T-cell (primary cell): Measurements from ENCODE around the gene IQCH. TPM values are rescaled to one million over a fixed set of nuclear protein-coding genes. Genes with fewer than 3 reads are reported as not detected.

Experiments used
- ATAC-seq, 4 experiments: fragments of 200-7000 bp in 3 of 4; fragments of 150-1000 bp in 1 of 4; cut with Tn5 transposase; replicated peaks in 1 of 4; 1 replicate in 3 of 4; 2 replicates in 1 of 4; pipeline ENCODE4 v1.10.0; 2021; ENCODE audit warnings: moderate library complexity in 3 of 4, mild to moderate bottlenecking in 2 of 4, moderate number of reproducible peaks in 1 of 4
- CTCF ChIA-PET, 2 donors: fragments of 300-600 bp; sonication (Branson Sonifier 250); formaldehyde crosslinking; loops; one replicate each; lab custom pipeline; 2022; ENCODE audit warnings: antibody characterized with exemption in 2 of 2; lab: Charles Lee
- POLR2A ChIA-PET, 2 donors: fragments of 300-600 bp; sonication (Branson Sonifier 250); formaldehyde crosslinking; loops; one replicate each; lab custom pipeline; 2022; ENCODE audit warnings: antibody characterized with exemption in 2 of 2; lab: Charles Lee
- DNase-seq, 35 experiments: peaks; one replicate each; pipeline versions ENCODE4 v3.0.0 to v3.0.0-alpha.2; 2013 to 2023
- H3K27ac ChIP-seq: one replicate; pipeline ENCODE4 v1.5.1; 2013; ENCODE audit warnings: low read length
- H3K27me3 ChIP-seq, 2 experiments: replicated peaks in 1 of 2; 1 replicate in 1 of 2; 2 replicates in 1 of 2; pipeline versions ENCODE4 v1.6.1 to v1.7.0; 2013; ENCODE audit warnings: low read length in 1 of 2, mixed read lengths in 1 of 2; ENCODE audit not compliant: control insufficient read depth in 2 of 2, insufficient read depth in 2 of 2; ENCODE audit errors: extremely low read depth in 1 of 2
- H3K36me3 ChIP-seq, 2 donors: 1 replicate in 1 of 2; 2 replicates in 1 of 2; pipeline versions ENCODE4 v1.6.1 to v1.7.0; 2013; ENCODE audit warnings: low read length in 1 of 2; ENCODE audit not compliant: control insufficient read depth in 2 of 2, insufficient read depth in 1 of 2; ENCODE audit errors: extremely low read depth in 1 of 2
- H3K4me1 ChIP-seq, 2 experiments: 1 replicate in 1 of 2; 2 replicates in 1 of 2; pipeline versions ENCODE4 v1.6.1 to v1.7.0; 2013; ENCODE audit warnings: low read length in 2 of 2, mixed read lengths in 1 of 2; ENCODE audit not compliant: insufficient read depth in 2 of 2, control insufficient read depth in 1 of 2; ENCODE audit errors: extremely low read depth in 1 of 2
- H3K4me3 ChIP-seq, 2 donors: 1 replicate in 1 of 2; 2 replicates in 1 of 2; pipeline versions ENCODE4 v1.5.1 to v1.7.0; 2013; ENCODE audit warnings: mild to moderate bottlenecking in 2 of 2, low read length in 1 of 2, moderate library complexity in 1 of 2; ENCODE audit not compliant: control insufficient read depth in 1 of 2; ENCODE audit errors: extremely low read depth in 1 of 2
- H3K9me3 ChIP-seq: 2 replicates; pipeline ENCODE4 v1.7.0; 2013
- H3K27ac Mint-ChIP-seq, 2 donors: one replicate each; pipeline ENCODE4 v1.8.0; 2020 to 2021; ENCODE audit warnings: mild to moderate bottlenecking in 2 of 2, mixed read lengths in 2 of 2
- H3K27me3 Mint-ChIP-seq, 2 donors: one replicate each; pipeline ENCODE4 v1.8.0; 2021 to 2022; ENCODE audit warnings: mixed read lengths in 2 of 2
- H3K36me3 Mint-ChIP-seq: one replicate; pipeline ENCODE4 v1.8.0; 2021; ENCODE audit warnings: mixed read lengths
- H3K4me1 Mint-ChIP-seq, 3 donors: one replicate each; pipeline ENCODE4 v1.8.0; 2020 to 2022; ENCODE audit warnings: mixed read lengths in 3 of 3, mild to moderate bottlenecking in 1 of 3
- H3K4me3 Mint-ChIP-seq, 3 donors: one replicate each; pipeline ENCODE4 v1.8.0; 2020 to 2022; ENCODE audit warnings: mild to moderate bottlenecking in 3 of 3, mixed read lengths in 3 of 3, moderate library complexity in 3 of 3
- H3K9me3 Mint-ChIP-seq, 3 donors: one replicate each; pipeline ENCODE4 v1.8.0; 2020 to 2022; ENCODE audit warnings: mixed read lengths in 3 of 3
- whole genome bisulfite sequencing: methylation state at CpG from one replicate; pipeline ENCODE4 v1.1.5; 2013; ENCODE audit warnings: missing lambda C conversion rate; ENCODE audit not compliant: insufficient coverage; 5-methylcytosine and 5-hydroxymethylcytosine counted together
- total RNA-seq, 35 experiments: library from RNA in 6 of 35; stranded (reverse) in 6 of 35; fragments of 120-200 nt in 1 of 35; gene quantifications; one replicate each; pipeline versions ENCODE4 v1.2.1 to v1.2.4 and lab custom pipeline; 2013 to 2026

Gene IQCH
- total RNA-seq, 5 donors from 2014 or later (not counting 1 experiment from before 2014, with no cell fraction given), result 0.43 to 2.6 (median 1.3) TPM

- CTCF ChIA-PET, result no interaction called here
- Histone ChIP-seq H3K9me3 (no peaks in the 10 kb centered on the region), H3K4me1 (peaks cover 10 to 20% of the 10 kb centered on the region in 2 experiments), H3K4me3 (peak overlapping the region; percentile 76 to 97), H3K36me3 (peaks cover 0 to 9% of the 10 kb centered on the region in 2 donors), H3K27me3 (no peaks in the 10 kb centered on the region), H3K27ac (peak overlapping the region; percentile 81)
- H3K4me3 Mint-ChIP-seq, result peak overlapping the region; percentile 95 to 98 (median 97)
- H3K9me3 Mint-ChIP-seq, result no peaks in the 10 kb centered on the region
- peaks cover 53 to 70% (median 63%) of the 10 kb centered on the region in 3 donors for H3K4me1 Mint-ChIP-seq
- H3K36me3 Mint-ChIP-seq, result peaks cover 22% of the 10 kb centered on the region
- POLR2A ChIA-PET, result no interaction called here
- ATAC-seq (no peak), DNase-seq (peak in 1 of 35 experiments; percentile 16)
- H3K27me3 Mint-ChIP-seq, result no peaks in the 10 kb centered on the region
- WGBS, result 66% methylated on average over 6 of the region's 7 CpGs
- peak overlapping the region; percentile 90 to 94 for H3K27ac Mint-ChIP-seq
These were observed 288.7 kb downstream of the IQCH start for GRCh38 chr15:67543348-67543718.

GRCh38 chr15:67544475-67544874, 289.9 kb downstream of the IQCH start:
- peaks cover 12 to 22% of the 10 kb centered on the region in 2 experiments for H3K4me1 ChIP-seq
- no peak for DNase-seq
- no peak for ATAC-seq
- peaks cover 0 to 13% of the 10 kb centered on the region in 2 donors for H3K36me3 ChIP-seq
- no peak overlapping the region for H3K27ac ChIP-seq
- no peaks in the 10 kb centered on the region for H3K9me3 Mint-ChIP-seq
- no peaks in the 10 kb centered on the region for H3K27me3 Mint-ChIP-seq
- CTCF ChIA-PET, result no interaction called here
- 100% methylated on average over 1 of the region's 3 CpGs for WGBS
- POLR2A ChIA-PET, result no interaction called here
- no peak overlapping the region for H3K4me3 ChIP-seq
- H3K27ac Mint-ChIP-seq, result peak overlapping the region; percentile 58 to 94
- no peaks in the 10 kb centered on the region for H3K27me3 ChIP-seq
- H3K4me3 Mint-ChIP-seq, result peak overlapping the region; percentile 57 to 98 (median 97)
- H3K9me3 ChIP-seq, result no peaks in the 10 kb centered on the region
- H3K4me1 Mint-ChIP-seq, result peaks cover 61 to 70% (median 68%) of the 10 kb centered on the region in 3 donors
- H3K36me3 Mint-ChIP-seq, result peaks cover 26% of the 10 kb centered on the region

- H3K27ac Mint-ChIP-seq, result no peak overlapping the region
- 91% methylated on average over 3 of the region's 3 CpGs for WGBS
- Histone ChIP-seq H3K4me3 (no peak overlapping the region), H3K4me1 (peaks cover 13 to 22% of the 10 kb centered on the region in 2 experiments), H3K9me3 (no peaks in the 10 kb centered on the region), H3K36me3 (peaks cover 0 to 13% of the 10 kb centered on the region in 2 donors), H3K27ac (no peak overlapping the region), H3K27me3 (no peaks in the 10 kb centered on the region)
- H3K9me3 Mint-ChIP-seq, result no peaks in the 10 kb centered on the region
- no peak for ATAC-seq
- ChIA-PET CTCF (no interaction called here), POLR2A (no interaction called here)
- H3K27me3 Mint-ChIP-seq, result no peaks in the 10 kb centered on the region
- DNase-seq, result no peak
- no peak overlapping the region for H3K4me3 Mint-ChIP-seq
- peaks cover 61 to 64% (median 63%) of the 10 kb centered on the region in 3 donors for H3K4me1 Mint-ChIP-seq
- H3K36me3 Mint-ChIP-seq, result peaks cover 35% of the 10 kb centered on the region
These were observed 291.3 kb downstream of the IQCH start for GRCh38 chr15:67545864-67546263.

- H3K27ac Mint-ChIP-seq, result no peak overlapping the region
- H3K27me3 ChIP-seq, result no peaks in the 10 kb centered on the region
- no peaks in the 10 kb centered on the region for H3K9me3 ChIP-seq
- H3K27ac ChIP-seq, result no peak overlapping the region
- WGBS, result no CpG with 5 or more reads among the region's 2 CpGs
- no peak overlapping the region for H3K4me3 Mint-ChIP-seq
- H3K9me3 Mint-ChIP-seq, result no peaks in the 10 kb centered on the region
- peaks cover 56 to 59% (median 57%) of the 10 kb centered on the region in 3 donors for H3K4me1 Mint-ChIP-seq
- no peak overlapping the region for H3K4me3 ChIP-seq
- peaks cover 13 to 22% of the 10 kb centered on the region in 2 experiments for H3K4me1 ChIP-seq
- ChIA-PET POLR2A (no interaction called here), CTCF (interaction anchor here in 1 of 2 donors (0.7 kb wide), 1 partner anchor 760 kb away, joined by 3 read pairs; no protein-coding TSS in a partner anchor)
- H3K36me3 Mint-ChIP-seq, result peaks cover 38% of the 10 kb centered on the region
- H3K36me3 ChIP-seq, result peaks cover 0 to 19% of the 10 kb centered on the region in 2 donors
- no peak for DNase-seq
- no peaks in the 10 kb centered on the region for H3K27me3 Mint-ChIP-seq
- no peak for ATAC-seq
These were observed 292.5 kb downstream of the IQCH start for GRCh38 chr15:67547064-67547463.

DNA sequence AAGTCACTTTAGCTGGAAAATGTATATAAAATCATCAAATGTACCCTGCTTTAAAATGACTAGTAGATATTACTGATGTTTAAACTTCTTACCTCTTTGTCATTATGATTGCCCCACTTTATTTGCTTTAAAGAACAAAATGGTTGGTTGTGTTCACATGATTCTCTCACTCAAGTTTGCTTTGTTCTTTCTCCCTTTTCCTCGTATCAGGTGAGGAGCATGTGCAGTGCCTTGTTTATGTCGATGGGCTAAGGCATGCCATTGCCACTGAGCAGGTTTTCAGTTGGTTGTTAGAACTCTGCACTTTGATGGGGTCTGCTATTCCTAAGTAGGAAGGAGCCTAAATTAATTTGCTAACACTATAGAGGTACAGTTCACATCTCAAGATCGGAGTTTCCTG, 293.2 kb downstream of the IQCH start:
- H3K9me3 ChIP-seq, result no peaks in the 10 kb centered on the region
- H3K36me3 ChIP-seq, result peaks cover 0 to 21% of the 10 kb centered on the region in 2 donors
- Mint-ChIP-seq H3K9me3 (no peaks in the 10 kb centered on the region), H3K27me3 (no peaks in the 10 kb centered on the region), H3K36me3 (peaks cover 38% of the 10 kb centered on the region), H3K4me1 (peaks cover 54 to 59% (median 54%) of the 10 kb centered on the region in 3 donors), H3K4me3 (no peak overlapping the region), H3K27ac (no peak overlapping the region)
- DNase-seq (no peak), ATAC-seq (no peak)
- no peak overlapping the region for H3K27ac ChIP-seq
- WGBS, result no CpG with 5 or more reads among the region's 3 CpGs
- CTCF ChIA-PET, result interaction anchor here in 1 of 2 donors (0.8 kb wide), 1 partner anchor 91 kb away, joined by 3 read pairs; no protein-coding TSS in a partner anchor
- no peaks in the 10 kb centered on the region for H3K27me3 ChIP-seq
- H3K4me1 ChIP-seq, result peaks cover 13 to 21% of the 10 kb centered on the region in 2 experiments
- H3K4me3 ChIP-seq, result no peak overlapping the region
- POLR2A ChIA-PET, result no interaction called here

GRCh38 chr15:67548236-67548852, 293.8 kb downstream of the IQCH start:
- no peak overlapping the region for H3K4me3 Mint-ChIP-seq
- H3K36me3 Mint-ChIP-seq, result peaks cover 42% of the 10 kb centered on the region
- no peaks in the 10 kb centered on the region for H3K27me3 Mint-ChIP-seq
- no peaks in the 10 kb centered on the region for H3K9me3 Mint-ChIP-seq
- POLR2A ChIA-PET, result no interaction called here
- Histone ChIP-seq H3K27ac (no peak overlapping the region), H3K27me3 (no peaks in the 10 kb centered on the region), H3K4me3 (no peak overlapping the region), H3K4me1 (peaks cover 9 to 16% of the 10 kb centered on the region in 2 experiments), H3K9me3 (no peaks in the 10 kb centered on the region), H3K36me3 (peaks cover 0 to 21% of the 10 kb centered on the region in 2 donors)
- CTCF ChIA-PET, result interaction anchor here in 1 of 2 donors (0.8 kb wide), 1 partner anchor 91 kb away, joined by 3 read pairs; no protein-coding TSS in a partner anchor
- no peak for DNase-seq
- no peak overlapping the region for H3K27ac Mint-ChIP-seq
- no CpG with 5 or more reads among the region's 2 CpGs for WGBS
- H3K4me1 Mint-ChIP-seq, result peaks cover 49 to 54% (median 49%) of the 10 kb centered on the region in 3 donors
- ATAC-seq, result no peak
